Prostate gland (tissue), 2 donors: ENCODE data around the gene TMEM38A.
A peak's percentile ranks its signal among the peaks of the same experiment; 100 is the strongest.

Source experiments
- CTCF ChIP-seq, 4 experiments: fragments of 200-600 bp in 2 of 4; fragments of 450-650 bp in 2 of 4; sonication (generic) in 2 of 4; IDR thresholded peaks; 1 replicate in 3 of 4; 2 replicates in 1 of 4; pipeline ENCODE4 v1.5.1; 2016 to 2019; ENCODE audit warnings: antibody characterized with exemption in 4 of 4, mild to moderate bottlenecking in 2 of 4, moderate library complexity in 2 of 4
- POLR2A ChIP-seq: fragments of 450-650 bp; IDR thresholded peaks from one replicate; pipeline ENCODE4 v1.6.1; 2016; ENCODE audit warnings: antibody characterized with exemption, mild to moderate bottlenecking

GRCh38 chr19:16660763-16661479, at the start of gene TMEM38A:
- TF ChIP-seq POLR2A = peak; percentile 56
- no peak for TF ChIP-seq CTCF (IDR thresholded peaks at IDR 0.05)
